Vagina (tissue), 2 donors: ENCODE results near the gene SRSF9. TPM values are rescaled to one million over a fixed set of nuclear protein-coding genes. Genes with fewer than 3 reads are reported as not detected.

ENCODE experiments used
- DNase-seq, 2 donors: peaks; one replicate each; pipeline ENCODE4 v3.0.0-alpha.2; 2017; ENCODE audit errors: extremely low spot score in 2 of 2
- H3K27ac ChIP-seq: fragments of 200-600 bp; sonication (generic); one replicate; pipeline ENCODE4 v1.5.1; 2019
- H3K27me3 ChIP-seq: fragments of 200-600 bp; sonication (generic); one replicate; pipeline ENCODE4 v1.5.1; 2019
- H3K36me3 ChIP-seq, 2 donors: fragments of 200-600 bp; sonication (generic); one replicate each; pipeline ENCODE4 v1.5.1; 2017 to 2019
- H3K4me1 ChIP-seq: fragments of 200-600 bp; sonication (generic); one replicate; pipeline ENCODE4 v1.5.1; 2019
- H3K4me3 ChIP-seq, 2 donors: fragments of 200-600 bp; sonication (generic); 1 replicate in 1 of 2; 2 replicates in 1 of 2; pipeline ENCODE4 v1.5.1; 2016 to 2019
- H3K9me3 ChIP-seq: fragments of 200-600 bp; sonication (generic); one replicate; pipeline ENCODE4 v1.5.1; 2019
- POLR2A ChIP-seq, 2 donors: fragments of 450-650 bp; IDR thresholded peaks; one replicate each; pipeline ENCODE4 v1.6.1; 2017; ENCODE audit warnings: antibody characterized with exemption in 2 of 2, mild to moderate bottlenecking in 2 of 2, moderate library complexity in 2 of 2
- POLR2AphosphoS5 ChIP-seq, 2 donors: sonication (generic); formaldehyde crosslinking; IDR thresholded peaks; one replicate each; pipeline ENCODE4 v1.9.0; 2017; ENCODE audit warnings: antibody characterized with exemption in 2 of 2, mild to moderate bottlenecking in 2 of 2, low read depth in 1 of 2; ENCODE audit not compliant: insufficient read depth in 1 of 2
- intact Hi-C: fragments of 100-400 bp; cut with DNase I; formaldehyde crosslinking; loops from one replicate; pipeline ENCODE4 v1.15.1; 2023
- total RNA-seq: library from RNA; depleted of rRNA; stranded (reverse); fragments of >200 nt; gene quantifications from one replicate; pipeline ENCODE4 v1.2.3, GENCODE V29; 2016
- TF ChIP-seq, protein P1 (sequence below), 3 experiments: fragments of 450-650 bp in 2 of 3; fragments of 200-600 bp in 1 of 3; sonication (generic) in 1 of 3; IDR thresholded peaks; one replicate each; pipeline ENCODE4 v1.5.1; 2017 to 2019; ENCODE audit warnings: antibody characterized with exemption in 3 of 3, mild to moderate bottlenecking in 2 of 3, moderate library complexity in 2 of 3

The SRSF9 gene
- total RNA-seq, 1 donor from 2014 or later: 105 TPM

DNA sequence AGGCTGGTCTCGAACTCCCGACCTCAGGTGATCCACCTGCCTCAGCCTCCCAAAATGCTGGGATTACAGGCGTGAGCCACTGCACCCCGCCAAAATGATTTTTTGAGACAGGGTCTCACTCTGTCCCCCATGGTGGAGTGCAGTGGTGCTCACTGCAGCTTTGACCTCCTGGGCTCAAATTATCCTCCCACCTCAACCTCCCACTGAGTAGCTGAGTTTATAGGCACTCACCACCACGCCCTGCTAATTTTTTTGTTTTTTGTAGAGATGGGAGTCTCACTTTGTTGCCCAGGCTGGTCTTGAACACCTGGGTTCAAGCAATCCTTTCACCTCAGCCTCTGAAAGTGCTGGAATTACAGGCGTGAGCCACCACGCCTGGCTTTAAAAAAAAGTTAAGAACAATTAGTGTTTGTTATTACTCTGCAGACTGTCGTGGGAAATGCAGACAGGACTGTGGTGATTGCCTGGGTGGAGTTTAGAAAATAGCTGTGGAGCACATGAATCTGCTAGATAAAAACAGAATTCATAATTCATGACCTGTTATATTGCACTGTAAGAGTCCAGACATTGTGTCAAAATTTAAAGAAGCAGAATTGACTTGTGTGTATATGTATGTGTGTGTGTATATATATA, 40.8 kb downstream of the SRSF9 start:
- no peaks in the 10 kb centered on the region for H3K4me1 ChIP-seq
- intact Hi-C loops: loop anchor here (5.0 kb wide), 1 partner anchor 71 kb away; no protein-coding TSS in a partner anchor
- H3K27me3 ChIP-seq: no peaks in the 10 kb centered on the region
- no peak overlapping the region for H3K27ac ChIP-seq
- no peak overlapping the region for H3K4me3 ChIP-seq
- TF ChIP-seq POLR2AphosphoS5 (IDR thresholded peaks at IDR 0.05; ENCODE audit: insufficient read depth in 1 of 2, low read depth in 1 of 2) (no peak), POLR2A (IDR thresholded peaks at IDR 0.05) (no peak)
- TF ChIP-seq, protein P1, sequence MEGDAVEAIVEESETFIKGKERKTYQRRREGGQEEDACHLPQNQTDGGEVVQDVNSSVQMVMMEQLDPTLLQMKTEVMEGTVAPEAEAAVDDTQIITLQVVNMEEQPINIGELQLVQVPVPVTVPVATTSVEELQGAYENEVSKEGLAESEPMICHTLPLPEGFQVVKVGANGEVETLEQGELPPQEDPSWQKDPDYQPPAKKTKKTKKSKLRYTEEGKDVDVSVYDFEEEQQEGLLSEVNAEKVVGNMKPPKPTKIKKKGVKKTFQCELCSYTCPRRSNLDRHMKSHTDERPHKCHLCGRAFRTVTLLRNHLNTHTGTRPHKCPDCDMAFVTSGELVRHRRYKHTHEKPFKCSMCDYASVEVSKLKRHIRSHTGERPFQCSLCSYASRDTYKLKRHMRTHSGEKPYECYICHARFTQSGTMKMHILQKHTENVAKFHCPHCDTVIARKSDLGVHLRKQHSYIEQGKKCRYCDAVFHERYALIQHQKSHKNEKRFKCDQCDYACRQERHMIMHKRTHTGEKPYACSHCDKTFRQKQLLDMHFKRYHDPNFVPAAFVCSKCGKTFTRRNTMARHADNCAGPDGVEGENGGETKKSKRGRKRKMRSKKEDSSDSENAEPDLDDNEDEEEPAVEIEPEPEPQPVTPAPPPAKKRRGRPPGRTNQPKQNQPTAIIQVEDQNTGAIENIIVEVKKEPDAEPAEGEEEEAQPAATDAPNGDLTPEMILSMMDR (IDR thresholded peaks at IDR 0.05): no peak
- no peaks in the 10 kb centered on the region for H3K9me3 ChIP-seq
- H3K36me3 ChIP-seq: no peaks in the 10 kb centered on the region
- DNase-seq: no peak

DNA sequence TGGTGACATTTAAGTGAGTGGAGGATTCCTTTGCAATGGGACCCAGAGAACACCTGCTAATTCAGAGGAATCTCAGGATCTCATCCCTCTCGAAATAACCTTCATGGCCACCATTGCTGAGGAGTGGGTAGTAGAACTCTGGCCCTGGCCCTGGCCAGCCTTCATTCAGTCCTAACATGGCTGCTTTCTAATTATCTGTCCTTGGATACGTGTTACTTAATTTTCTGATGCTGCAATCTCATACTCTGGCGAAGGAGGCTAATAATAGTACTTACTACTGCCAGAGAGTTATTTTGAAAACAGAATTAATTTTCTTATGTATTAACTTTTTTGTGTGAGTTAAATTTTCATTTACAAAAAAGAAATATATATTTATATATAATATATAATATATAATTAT, 43.8 kb downstream of the SRSF9 start:
- no peaks in the 10 kb centered on the region for H3K9me3 ChIP-seq
- no peaks in the 10 kb centered on the region for H3K4me1 ChIP-seq
- no peak overlapping the region for H3K27ac ChIP-seq
- TF ChIP-seq POLR2A (IDR thresholded peaks at IDR 0.05) (no peak), POLR2AphosphoS5 (IDR thresholded peaks at IDR 0.05; ENCODE audit: insufficient read depth in 1 of 2, low read depth in 1 of 2) (no peak)
- TF ChIP-seq, protein P1 (IDR thresholded peaks at IDR 0.05): no peak
- no peaks in the 10 kb centered on the region for H3K27me3 ChIP-seq
- intact Hi-C loops: loop anchor here (5.0 kb wide), 1 partner anchor 68 kb away; no protein-coding TSS in a partner anchor
- no peaks in the 10 kb centered on the region for H3K36me3 ChIP-seq
- DNase-seq: no peak
- no peak overlapping the region for H3K4me3 ChIP-seq

DNA sequence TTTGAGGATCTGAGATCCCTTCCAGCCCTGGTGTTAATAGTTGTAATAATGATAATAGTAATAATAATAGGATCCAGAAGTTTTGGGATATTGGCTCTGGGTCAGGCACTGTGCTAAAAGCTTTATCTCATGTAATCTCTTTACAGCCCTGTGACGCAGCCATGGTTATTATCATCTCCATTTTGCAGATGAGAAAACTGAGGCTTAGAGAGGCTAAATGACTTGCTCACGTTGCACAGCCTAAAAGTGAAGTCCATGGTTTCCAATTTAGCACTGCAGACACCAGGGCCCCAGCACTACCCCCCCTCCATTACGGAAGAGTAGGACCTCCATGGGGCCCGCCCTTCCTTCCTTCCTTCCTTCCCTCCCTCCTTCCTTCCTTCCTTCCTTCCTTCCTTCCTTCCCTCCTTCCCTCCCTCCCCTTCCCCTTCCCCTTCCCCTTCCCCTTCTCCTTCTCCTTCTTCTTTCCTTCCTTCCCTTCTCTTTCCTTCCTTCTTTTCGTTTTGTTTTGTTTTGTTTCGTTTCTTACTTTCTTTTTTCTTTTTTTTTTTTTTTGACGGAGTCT, 46.6 kb downstream of the SRSF9 start:
- no peak for TF ChIP-seq POLR2A (IDR thresholded peaks at IDR 0.05)
- TF ChIP-seq, protein P1 (IDR thresholded peaks at IDR 0.05): no peak
- no peak for TF ChIP-seq POLR2AphosphoS5 (IDR thresholded peaks at IDR 0.05; ENCODE audit: insufficient read depth in 1 of 2, low read depth in 1 of 2)
- Histone ChIP-seq H3K4me1 (no peaks in the 10 kb centered on the region), H3K36me3 (no peaks in the 10 kb centered on the region), H3K4me3 (no peak overlapping the region), H3K27ac (no peak overlapping the region), H3K9me3 (no peaks in the 10 kb centered on the region), H3K27me3 (no peaks in the 10 kb centered on the region)
- DNase-seq: no peak
- intact Hi-C loops: no loop called here

DNA sequence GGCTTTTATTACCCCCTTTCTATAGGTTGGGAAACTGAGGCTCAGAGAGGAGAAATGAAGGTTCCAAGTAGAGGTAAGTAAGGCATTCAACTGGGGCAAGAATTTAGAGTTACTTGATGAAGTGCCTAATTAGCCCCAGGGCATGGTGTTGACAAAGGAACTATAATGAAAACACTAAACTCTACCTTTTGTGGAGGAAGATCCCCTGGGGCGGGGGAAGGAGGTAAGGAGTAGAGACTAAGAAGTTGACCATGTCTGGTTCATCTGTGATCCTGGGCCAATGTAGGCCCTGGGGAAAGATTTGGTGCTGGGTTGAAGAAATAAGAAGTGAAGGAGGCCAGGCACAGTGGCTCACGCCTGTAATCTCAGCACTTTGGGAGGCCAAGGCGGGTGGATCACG, 47.8 kb downstream of the SRSF9 start:
- TF ChIP-seq POLR2AphosphoS5 (IDR thresholded peaks at IDR 0.05; ENCODE audit: insufficient read depth in 1 of 2, low read depth in 1 of 2): no peak
- no peak for TF ChIP-seq POLR2A (IDR thresholded peaks at IDR 0.05)
- TF ChIP-seq, protein P1 (IDR thresholded peaks at IDR 0.05): no peak

DNA sequence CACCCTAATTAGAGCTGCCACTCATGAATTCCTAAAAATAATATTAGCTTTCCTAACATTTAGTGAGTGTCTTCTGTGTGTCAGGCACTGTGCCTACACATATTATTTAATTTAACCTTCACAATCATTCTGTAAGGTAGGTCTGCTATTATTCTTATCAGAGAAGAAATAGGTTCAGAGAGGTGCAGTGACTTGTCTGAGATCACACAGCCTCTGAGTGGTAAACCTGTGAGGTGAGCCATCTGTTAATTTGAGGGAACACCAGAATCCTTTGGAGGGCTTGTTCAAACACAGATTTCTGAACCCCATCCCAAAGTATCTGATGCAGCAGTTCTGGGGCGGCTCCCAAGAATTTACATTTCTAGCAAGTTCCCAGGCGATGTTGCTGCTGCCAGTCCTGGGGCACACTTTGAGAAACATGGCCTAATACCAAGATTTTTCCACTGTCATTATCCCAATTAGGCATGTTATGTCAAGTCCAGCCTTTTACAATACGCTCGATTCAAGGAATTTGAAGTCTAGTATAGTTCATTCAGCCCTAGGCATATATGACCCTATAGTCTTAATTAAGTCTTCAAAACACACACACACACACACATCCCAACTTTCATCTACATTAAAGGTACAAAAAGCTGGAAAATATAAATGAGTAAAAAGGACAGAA, 51.5 kb downstream of the SRSF9 start:
- H3K4me1 ChIP-seq: no peaks in the 10 kb centered on the region
- H3K4me3 ChIP-seq: no peak overlapping the region
- no peak for TF ChIP-seq POLR2A (IDR thresholded peaks at IDR 0.05)
- TF ChIP-seq, protein P1 (IDR thresholded peaks at IDR 0.05): no peak
- no peak for TF ChIP-seq POLR2AphosphoS5 (IDR thresholded peaks at IDR 0.05; ENCODE audit: insufficient read depth in 1 of 2, low read depth in 1 of 2)
- H3K9me3 ChIP-seq: no peaks in the 10 kb centered on the region
- no peak for DNase-seq
- no peak overlapping the region for H3K27ac ChIP-seq
- no peaks in the 10 kb centered on the region for H3K27me3 ChIP-seq
- intact Hi-C loops: no loop called here
- no peaks in the 10 kb centered on the region for H3K36me3 ChIP-seq

More for the DNA sequence above, 47.8 kb downstream of the SRSF9 start:
- no peaks in the 10 kb centered on the region for H3K27me3 ChIP-seq
- H3K4me1 ChIP-seq: no peaks in the 10 kb centered on the region
- H3K9me3 ChIP-seq: no peaks in the 10 kb centered on the region
- no peak overlapping the region for H3K4me3 ChIP-seq
- DNase-seq: no peak
- no peak overlapping the region for H3K27ac ChIP-seq
- intact Hi-C loops: no loop called here
- H3K36me3 ChIP-seq: no peaks in the 10 kb centered on the region
